Measurements from ENCODE around the gene CSF1.

- TF ChIP-seq, protein P1, sequence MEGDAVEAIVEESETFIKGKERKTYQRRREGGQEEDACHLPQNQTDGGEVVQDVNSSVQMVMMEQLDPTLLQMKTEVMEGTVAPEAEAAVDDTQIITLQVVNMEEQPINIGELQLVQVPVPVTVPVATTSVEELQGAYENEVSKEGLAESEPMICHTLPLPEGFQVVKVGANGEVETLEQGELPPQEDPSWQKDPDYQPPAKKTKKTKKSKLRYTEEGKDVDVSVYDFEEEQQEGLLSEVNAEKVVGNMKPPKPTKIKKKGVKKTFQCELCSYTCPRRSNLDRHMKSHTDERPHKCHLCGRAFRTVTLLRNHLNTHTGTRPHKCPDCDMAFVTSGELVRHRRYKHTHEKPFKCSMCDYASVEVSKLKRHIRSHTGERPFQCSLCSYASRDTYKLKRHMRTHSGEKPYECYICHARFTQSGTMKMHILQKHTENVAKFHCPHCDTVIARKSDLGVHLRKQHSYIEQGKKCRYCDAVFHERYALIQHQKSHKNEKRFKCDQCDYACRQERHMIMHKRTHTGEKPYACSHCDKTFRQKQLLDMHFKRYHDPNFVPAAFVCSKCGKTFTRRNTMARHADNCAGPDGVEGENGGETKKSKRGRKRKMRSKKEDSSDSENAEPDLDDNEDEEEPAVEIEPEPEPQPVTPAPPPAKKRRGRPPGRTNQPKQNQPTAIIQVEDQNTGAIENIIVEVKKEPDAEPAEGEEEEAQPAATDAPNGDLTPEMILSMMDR (IDR thresholded peaks at IDR 0.05) = peak in 3 of 5 experiments; percentile 12 to 25 (median 21)
- TF ChIP-seq POLR2A (IDR thresholded peaks at IDR 0.05) = no peak
Measured at GRCh38 chr1:109877317-109877771, 33.3 kb upstream of the CSF1 start.

All from transverse colon (tissue), 3 donors.